HG03060 (cell line): ENCODE results near the gene SPZ1.
"Not testable (repeated sequence)": the region's sequence is repeated elsewhere in the genome, so short reads cannot be mapped to it uniquely, and the experiment has no call there.

Experiments
- ATAC-seq: cut with Tn5 transposase; IDR thresholded peaks from one replicate; pipeline ENCODE4 v1.9.1; 2021; ENCODE audit warnings: low read depth, moderate number of reproducible peaks; ENCODE audit not compliant: unreplicated experiment

SPZ1 gene, protein sequence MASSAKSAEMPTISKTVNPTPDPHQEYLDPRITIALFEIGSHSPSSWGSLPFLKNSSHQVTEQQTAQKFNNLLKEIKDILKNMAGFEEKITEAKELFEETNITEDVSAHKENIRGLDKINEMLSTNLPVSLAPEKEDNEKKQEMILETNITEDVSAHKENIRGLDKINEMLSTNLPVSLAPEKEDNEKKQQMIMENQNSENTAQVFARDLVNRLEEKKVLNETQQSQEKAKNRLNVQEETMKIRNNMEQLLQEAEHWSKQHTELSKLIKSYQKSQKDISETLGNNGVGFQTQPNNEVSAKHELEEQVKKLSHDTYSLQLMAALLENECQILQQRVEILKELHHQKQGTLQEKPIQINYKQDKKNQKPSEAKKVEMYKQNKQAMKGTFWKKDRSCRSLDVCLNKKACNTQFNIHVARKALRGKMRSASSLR

GRCh38 chr5:80319702-80320101 is at the start of gene SPZ1:
SPZ1 (plus strand) TSS chr5:80320002; CDS start chr5:80320216, 214 bp downstream.
- no peak for ATAC-seq

DNA sequence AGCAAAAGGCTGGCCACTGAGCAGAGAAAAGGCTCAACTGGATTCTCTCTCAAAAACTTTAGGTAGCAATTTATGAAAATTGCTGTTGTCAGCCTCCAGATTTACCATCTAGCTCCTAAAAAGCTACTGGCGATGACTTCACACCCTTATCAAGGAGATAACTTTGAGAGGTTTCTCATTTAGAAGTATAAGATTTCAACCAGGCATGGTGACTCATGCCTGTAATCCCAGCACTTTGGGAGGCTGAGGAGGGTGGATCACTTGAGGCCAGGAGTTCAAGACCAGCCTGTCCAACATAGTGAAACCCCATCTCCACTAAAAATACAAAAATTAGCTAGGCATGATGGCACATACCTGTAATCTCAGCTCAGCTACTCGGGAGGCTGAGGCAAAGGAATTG is 49.3 kb upstream of the SPZ1 start:
- not testable (repeated sequence) for ATAC-seq

GRCh38 chr5:80275347-80275746 is 44.5 kb upstream of the SPZ1 start:
- no peak for ATAC-seq

DNA sequence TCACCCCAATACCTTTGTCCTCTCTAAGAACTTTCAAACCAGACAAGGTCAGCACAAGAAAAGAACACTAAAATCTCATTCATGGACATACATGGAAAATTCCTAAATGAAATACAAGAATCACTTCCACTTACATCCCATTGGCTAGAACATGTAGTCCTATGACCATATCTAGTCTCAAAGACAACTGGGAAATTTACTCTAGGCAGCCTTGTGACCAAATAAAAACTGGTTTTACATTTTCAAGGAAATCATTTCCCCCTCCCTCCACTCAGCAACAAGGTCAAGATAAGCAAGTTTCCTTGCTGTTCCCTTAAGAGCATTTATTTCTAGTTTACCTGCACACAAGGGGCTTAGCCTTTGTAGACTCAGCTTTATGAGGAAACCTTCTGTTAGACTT is 43.6 kb upstream of the SPZ1 start:
- ATAC-seq: no peak

GRCh38 chr5:80277191-80277590 is 42.6 kb upstream of the SPZ1 start:
- ATAC-seq: no peak

DNA sequence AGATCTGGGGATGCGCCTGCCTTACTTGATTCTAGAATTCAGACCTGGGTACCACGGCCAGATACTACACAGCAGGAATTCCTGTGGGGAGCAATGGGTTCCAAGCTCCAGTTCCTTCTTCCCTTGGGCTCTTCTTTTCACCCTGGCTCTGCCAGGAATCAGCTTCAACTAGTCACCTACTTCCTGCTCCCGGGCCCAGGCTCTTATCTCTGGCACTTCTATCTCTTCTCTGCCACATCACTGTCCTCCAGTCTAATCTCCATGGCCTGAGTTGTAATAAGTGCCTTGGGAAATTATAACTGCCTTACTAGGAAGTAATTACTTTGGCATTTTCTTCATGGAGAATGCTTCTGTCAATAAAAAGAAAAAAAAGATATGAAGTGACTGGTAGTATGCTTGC is 37.7 kb upstream of the SPZ1 start:
- no peak for ATAC-seq

GRCh38 chr5:80283360-80283759 is 36.4 kb upstream of the SPZ1 start:
- ATAC-seq: no peak

DNA sequence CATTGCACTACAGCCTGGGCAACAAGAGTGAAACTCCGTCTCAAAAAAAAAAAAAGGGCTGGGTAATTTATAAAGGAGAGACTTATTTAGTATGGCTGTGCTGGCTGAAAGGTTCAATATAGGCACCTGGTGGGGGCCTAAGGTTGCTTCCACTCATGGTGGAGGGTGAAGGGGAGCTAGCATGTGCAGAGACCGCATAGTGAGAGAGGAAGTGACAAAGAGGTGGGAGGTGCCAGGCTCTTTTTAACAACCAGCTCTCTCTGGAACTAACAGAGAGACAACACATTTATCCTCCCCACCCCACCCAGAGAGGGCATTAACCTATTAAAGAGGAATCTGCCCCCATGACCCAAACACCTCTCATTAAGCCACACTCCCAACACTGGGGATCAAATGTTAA is 35.1 kb upstream of the SPZ1 start:
- ATAC-seq: no peak

- ATAC-seq: no peak
Measured at GRCh38 chr5:80288177-80288576, 31.6 kb upstream of the SPZ1 start.

DNA sequence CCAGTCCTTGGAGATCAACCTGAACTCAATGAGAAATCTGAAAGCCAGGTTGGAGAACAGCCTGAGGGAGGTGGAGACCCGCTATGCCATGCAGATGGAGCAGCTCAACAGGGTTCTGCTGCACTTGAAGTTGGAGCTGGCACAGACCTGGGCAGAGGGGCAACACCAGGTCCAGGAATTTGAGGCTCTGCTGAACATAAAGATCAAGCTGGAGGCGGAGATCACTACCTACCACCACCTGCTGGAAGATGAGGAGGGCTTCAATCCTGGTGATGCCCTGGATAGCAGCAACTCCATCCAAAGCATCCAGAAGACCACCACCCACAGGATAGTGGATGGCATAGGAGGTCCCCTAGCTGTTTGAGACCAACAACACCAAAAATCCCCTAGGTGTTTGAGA is 30.5 kb upstream of the SPZ1 start:
- no peak for ATAC-seq

DNA sequence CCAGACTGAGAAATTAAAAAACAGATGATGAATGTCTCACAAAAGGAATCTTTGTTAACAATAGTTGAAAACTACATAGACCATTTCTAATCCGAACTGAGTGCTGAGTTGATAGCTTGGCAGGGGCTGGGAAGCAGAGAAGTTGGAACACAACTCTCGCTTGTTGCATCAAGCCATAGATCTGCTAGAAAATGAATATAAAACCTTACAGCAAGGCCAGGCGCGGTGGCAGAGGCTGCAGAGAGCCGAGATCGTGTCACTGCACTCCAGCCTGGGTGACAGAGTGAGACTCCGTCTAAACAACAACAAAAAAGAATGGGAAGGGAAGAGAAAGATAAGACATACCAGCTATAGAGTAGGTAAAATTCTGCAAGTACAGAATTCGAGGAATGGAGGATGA is 28.0 kb upstream of the SPZ1 start:
- ATAC-seq: no peak

- ATAC-seq: no peak
Measured at GRCh38 chr5:80296121-80296520, 23.7 kb upstream of the SPZ1 start.

GRCh38 chr5:80299601-80300000 is 20.2 kb upstream of the SPZ1 start:
- no peak for ATAC-seq

DNA sequence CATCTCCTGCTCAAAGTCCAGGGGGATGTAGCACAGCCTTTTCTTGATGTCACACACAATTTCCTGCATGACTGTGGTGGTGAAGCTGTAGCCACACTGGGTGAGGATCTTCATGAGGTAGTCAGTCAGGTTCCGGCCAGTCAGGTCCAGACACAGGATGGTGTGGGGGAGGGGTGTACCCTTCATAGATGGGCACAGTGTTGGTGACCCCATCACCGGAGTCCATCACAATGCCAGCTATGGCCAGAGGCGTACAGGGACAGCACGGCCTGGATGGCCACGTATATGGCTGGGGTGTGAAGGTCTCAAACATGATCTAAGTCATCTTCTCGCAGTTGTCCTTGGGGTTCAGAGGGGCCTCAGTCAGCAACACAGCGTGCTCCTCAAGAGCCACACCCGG is 19.7 kb upstream of the SPZ1 start:
- ATAC-seq: no peak

DNA sequence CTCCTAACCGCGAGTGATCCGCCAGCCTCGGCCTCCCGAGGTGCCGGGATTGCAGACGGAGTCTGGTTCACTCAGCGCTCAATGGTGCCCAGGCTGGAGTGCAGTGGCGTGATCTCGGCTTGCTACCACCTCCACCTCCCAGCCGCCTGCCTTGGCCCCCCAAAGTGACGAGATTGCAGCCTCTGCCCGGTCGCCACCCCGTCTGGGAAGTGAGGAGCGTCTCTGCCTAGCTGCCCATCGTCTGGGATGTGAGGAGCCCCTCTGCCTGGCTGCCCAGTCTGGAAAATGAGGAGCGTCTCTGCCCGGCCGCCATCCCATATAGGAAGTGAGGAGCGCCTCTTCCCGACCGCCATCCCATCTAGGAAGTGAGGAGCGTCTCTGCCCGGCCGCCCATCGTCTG is 19.0 kb upstream of the SPZ1 start:
- not testable (repeated sequence) for ATAC-seq

- ATAC-seq: not testable (repeated sequence)
Measured at GRCh38 chr5:80301342-80301741, 18.5 kb upstream of the SPZ1 start.

DNA sequence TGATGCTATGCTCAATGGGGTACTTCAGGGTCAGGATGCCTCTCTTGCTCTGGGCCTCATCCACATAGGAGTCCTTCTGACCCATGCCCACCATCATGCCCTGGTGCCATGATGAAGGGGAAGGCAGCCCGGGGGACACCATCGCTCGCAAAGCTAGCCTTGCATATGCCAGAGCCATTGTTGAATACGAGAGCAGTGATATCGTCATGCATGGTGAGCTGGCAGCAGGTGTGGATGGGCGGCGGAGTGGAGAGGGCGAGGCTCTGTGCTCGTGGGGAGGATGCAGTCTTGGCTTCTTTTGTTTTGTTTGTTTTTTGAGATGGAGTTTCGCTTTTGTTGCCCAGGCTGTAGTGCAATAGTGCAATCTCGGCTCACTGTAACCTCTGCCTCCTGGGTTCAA is 17.2 kb upstream of the SPZ1 start:
- no peak for ATAC-seq

GRCh38 chr5:80308526-80308925 is 11.3 kb upstream of the SPZ1 start:
- no peak for ATAC-seq

GRCh38 chr5:80309871-80310665 is 9.7 kb upstream of the SPZ1 start:
- ATAC-seq: no peak

DNA sequence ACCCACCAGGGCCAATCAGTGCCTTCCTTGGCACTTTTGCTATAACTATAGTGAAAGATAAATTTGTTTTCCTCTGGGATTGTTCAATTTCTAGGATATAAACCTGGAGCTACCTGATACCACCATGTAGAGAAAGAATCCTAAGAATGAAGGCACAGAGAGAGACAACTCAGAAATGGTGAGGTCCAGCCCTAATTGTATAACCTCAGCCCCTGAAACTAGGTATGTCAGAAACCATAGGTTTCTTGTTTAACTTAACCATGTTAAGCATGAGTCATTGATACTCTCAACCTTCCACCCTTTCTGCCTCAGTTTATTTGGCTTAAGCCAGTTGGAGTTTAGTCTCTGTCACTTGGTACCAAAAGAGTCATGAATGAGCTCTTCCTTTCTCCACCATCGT is 4.6 kb upstream of the SPZ1 start:
- ATAC-seq: no peak

- no peak for ATAC-seq
Measured at GRCh38 chr5:80318212-80318611, 1.6 kb upstream of the SPZ1 start.

DNA sequence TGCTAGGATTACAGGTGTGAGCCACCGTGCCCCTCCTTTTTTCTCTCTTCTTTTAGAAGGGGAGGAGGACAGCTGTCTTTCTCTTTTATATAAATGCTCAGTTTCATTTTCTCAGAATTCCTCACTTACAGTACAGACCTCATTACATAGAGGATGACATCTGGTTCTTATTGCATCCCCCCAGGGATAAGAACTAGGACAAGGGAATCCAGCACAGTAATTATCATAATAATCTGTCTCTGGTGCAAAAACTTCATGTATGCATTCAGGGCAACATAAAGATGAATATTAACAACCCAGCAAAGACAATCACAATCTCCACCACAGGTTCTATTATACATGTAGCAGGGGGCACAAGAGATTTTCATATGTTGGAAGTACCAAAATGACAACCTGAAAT is 5.1 kb downstream of the SPZ1 start:
- ATAC-seq: no peak
